Neural progenitor cell (in vitro differentiated cells): Measurements from ENCODE around the gene HCAR1.

ENCODE experiments used
- CTCF ChIP-seq: fragments of 200-600 bp; sonication (generic); IDR thresholded peaks from 2 replicates; pipeline ENCODE4 v1.5.1; 2017; ENCODE audit warnings: antibody characterized with exemption, mild to moderate bottlenecking
- EZH2 ChIP-seq: fragments of 200-600 bp; sonication (generic); IDR thresholded peaks from 2 replicates; pipeline ENCODE4 v1.6.1; 2017; ENCODE audit warnings: antibody characterized with exemption, mild to moderate bottlenecking, moderate library complexity

- TF ChIP-seq CTCF (no peak), EZH2 (no peak)
These were observed at the start of gene HCAR1 for GRCh38 chr12:122730215-122731014.
